ENCODE measurements around the gene OTX2.

The OTX2 gene

DNA sequence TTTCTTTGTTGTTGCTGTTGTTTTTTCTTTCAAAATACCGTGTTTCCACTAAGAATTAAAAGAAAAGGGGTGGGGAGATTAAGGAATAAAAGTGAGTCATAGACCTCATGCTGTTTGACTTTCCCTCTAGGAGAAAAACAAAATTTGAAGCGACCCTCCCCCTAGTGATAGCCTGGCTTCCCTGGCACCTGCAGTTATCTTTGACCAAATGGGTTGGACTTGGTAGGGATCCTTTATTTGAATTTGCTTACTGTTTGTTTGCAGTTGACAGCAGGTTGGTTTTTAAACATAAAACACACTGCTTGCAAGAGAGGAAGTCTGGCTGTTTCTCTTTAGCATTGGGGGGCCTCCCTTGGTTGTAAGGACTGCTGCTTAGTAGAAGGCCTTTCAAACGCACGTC, 14.0 kb downstream of the OTX2 start:
- DNase-seq (ENCODE audit: low read depth in 2 of 2): no peak

DNA sequence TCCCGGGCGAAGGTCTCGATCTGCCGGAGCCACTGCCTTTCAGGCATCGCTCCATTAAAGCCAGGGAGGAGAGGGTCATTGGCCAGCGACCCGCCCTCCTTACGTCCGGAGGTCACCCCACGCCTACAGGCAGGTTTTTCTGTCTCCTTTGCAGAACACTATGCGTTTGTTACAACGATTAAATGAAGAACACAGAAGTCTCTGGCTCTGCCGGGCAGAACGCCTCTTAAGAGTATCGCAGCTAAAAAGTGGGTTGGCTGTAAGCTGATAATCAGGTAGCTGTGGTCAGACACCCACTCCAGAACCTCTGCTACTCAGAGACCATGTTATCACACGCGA, 15.0 kb downstream of the OTX2 start:
- DNase-seq (ENCODE audit: low read depth in 2 of 2): no peak

DNA sequence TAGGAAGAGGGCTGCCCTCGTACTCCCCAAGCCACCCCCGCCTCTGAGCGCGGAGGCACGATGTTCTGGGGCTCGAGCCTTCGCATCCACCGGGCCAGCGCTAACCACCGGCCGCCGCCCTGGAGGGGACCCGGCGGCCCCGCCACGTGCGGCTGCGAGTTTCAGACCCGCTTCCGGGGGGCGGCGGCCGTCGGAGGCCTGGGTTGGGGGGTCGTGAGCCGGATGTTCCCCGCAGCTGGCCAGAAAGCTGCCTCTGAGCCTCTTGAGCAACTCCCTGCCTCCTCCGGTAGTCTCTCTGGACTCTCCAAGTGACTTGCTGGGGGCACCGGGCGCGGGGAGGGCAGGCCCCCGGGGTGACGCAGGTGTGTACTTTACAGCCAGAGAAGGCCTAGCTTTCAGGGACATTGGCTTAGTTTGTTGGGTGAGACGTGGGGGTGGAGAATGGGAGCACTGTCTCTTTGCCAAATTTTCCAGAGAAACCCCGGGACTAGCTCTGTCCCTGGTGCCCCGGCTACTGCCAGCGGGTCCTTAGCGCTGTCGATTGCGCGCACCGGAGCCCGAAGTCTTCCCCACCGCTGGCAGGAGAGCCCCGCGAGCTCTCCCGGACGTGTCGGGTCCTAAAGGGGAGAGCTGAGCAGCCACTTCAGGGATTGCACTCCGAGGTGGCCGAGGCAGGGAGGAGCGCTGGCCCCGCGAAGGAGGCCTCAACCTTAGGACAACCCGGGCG, 15.6 kb downstream of the OTX2 start:
- DNase-seq (ENCODE audit: low read depth in 2 of 2): no peak

DNA sequence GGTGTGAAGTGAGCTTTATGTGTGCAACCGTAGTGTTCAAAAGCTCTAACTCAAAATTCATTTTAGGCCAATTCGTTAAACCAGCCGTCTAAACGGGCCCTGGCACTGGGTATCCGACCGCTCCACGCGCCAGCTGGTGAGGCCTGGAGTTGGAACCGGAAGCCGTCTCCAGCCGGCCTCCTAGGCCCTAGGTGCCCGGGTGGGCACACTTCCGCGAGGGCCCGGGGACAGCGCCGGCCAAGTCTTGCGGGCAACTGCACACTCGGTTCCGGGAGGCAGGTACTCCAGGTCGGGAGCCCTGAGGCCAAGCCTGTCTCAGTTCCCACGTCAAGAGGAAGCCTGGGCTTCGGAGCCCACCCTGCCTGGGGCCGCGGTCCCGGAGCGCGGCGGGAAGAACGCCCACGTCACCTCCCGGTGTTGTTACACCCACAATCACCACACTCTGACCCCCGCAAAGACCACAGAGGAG, 16.2 kb downstream of the OTX2 start:
- DNase-seq (ENCODE audit: low read depth in 2 of 2): no peak

DNA sequence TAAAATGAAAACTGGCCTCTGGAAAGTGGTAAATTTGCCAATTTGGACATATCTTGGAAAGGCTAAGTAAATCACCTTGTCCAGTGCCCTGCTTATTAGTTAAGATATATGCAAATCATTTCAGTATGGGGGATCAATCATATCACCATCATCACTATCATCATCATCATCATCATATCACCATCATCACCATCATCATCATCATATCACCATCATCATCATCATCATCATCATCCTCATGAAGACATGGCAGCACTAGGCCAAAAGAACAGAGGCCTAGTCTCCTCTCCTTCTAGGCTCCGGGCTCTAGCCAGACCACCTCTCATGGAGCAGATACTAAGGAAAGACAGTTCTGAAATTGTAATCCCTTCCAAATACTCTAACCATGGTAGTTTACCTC, 20.3 kb downstream of the OTX2 start:
- no peak for DNase-seq (ENCODE audit: low read depth in 2 of 2)

DNA sequence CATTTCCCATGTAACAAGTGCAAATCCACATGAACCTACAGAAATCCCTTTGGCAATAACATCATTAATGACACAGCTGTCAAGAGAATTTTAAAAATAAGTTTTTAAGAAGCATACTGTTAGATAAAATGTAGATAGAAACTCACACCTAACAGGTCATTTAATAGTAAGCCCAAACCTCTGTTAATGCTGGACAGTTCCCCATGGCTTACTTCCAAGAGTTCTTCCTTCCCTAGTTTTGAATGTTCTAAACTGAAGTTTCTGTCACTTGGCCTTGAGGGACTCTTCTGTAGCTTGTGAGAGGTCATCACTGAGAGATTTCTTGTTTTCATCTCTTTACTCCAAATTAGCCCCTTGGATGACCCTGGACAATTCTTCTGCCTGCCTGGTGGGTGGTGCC, 22.7 kb downstream of the OTX2 start:
- no peak for DNase-seq (ENCODE audit: low read depth in 2 of 2)

DNA sequence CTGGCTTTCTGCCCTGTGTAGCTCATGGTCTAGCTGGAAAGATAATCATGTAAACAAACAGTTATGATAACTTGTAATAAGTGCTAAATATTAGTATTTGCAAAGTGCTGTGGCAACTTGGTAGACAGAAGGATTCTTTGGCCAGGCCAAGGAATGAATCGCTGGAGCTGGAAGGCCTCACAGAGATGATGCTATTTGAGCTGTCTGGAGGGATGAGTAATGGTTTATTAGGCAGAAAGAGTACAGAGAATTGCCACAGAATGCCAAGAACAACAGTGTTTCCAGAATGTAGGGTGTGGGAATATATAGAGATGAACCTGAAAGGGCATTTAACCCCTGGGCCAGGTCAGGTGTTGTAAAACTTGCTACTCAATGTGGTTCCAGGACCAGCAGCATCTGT, 27.6 kb downstream of the OTX2 start:
- DNase-seq (ENCODE audit: low read depth in 2 of 2): no peak

DNA sequence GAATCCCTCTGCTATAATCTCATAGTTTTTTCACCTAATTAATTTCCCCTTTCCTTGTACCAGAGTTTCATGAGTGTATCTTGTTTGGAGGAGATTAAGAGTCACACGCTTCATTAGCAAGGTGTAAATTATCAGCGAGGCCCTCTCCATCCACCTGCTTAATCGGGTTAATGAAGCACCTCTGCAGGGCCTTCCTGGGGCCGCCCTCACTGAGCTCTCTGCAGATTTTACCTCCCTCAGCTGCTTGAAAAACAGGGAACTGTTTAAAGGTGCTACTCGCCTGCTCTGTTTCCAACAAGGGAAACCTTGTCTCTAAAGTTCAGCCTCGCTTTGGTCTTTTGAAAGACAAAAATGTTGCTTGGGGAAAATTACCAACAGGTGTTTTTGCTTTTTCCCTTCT, 35.8 kb downstream of the OTX2 start:
- no peak for DNase-seq (ENCODE audit: low read depth in 2 of 2)

DNA sequence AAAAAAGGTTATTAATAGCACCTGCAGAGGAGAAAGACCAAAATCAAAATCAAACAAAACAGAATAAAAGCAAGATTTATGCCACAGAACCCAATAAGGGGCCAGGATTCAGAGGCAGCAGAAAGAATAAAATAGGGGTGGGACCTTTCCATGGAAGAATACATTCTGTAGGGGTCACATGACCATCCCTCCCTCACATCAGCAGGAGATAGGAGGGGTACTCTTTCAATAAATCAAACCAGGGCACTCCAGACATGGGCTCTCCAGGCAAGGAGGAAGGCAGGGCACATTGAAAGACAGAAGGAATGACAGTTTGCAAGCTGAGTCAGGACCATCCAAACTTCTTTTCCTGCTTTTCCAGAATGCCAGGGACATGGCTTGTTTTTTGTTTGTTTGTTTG, 39.8 kb downstream of the OTX2 start:
- DNase-seq (ENCODE audit: low read depth in 2 of 2): no peak

DNA sequence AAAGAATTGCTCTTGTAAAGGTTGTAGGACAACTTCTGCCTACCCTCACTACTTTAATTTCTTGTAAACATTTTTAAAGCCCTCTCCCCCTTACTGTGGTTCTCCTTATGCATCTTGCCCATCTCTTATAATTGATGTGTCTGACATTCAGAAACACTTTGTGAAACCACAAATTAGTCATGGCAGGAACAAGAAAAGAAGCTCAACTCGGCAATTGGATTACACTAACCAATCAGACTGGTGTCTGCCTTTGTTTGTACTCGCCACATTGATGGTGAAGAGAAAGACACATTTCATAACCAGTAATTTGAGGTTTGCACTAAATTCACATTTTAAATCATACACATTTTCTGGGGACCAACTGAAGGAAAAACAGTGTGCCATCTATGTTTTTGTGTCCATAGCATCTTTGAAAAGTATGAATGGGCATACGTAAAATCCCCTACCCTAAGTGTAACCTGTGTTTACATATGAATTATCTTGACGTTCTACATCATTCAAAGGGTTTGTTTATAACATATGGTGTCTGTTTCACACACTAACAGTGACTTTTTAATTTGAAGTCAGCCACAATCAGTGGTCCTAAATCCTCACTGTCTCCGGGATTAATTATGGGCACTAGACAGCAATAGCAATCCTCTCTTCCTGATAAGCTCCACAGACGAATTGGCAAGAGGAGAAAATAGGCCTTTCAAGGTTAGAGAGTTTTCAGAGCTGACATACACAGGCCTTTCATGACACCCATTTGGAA, 49.9 kb downstream of the OTX2 start:
- DNase-seq (ENCODE audit: low read depth in 2 of 2): no peak

DNA sequence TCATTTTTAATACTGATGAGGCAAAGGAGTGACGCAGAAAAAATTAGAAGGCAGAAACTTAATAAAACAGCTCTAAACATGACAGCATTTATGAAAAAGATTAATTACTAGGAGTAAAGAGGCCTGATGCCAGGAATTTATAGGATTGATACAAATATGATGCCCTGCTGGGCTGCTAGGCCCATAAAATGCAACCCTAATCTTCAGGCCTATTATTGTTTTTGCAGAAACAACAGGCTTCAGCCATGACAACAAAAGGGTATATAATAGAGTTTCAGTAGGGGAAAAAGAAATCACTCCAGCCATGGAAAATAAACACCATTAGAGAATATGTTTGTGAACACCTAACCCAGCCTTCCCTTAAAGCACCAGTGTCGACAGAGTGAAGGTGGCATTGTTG, 50.6 kb downstream of the OTX2 start:
- no peak for DNase-seq (ENCODE audit: low read depth in 2 of 2)

DNA sequence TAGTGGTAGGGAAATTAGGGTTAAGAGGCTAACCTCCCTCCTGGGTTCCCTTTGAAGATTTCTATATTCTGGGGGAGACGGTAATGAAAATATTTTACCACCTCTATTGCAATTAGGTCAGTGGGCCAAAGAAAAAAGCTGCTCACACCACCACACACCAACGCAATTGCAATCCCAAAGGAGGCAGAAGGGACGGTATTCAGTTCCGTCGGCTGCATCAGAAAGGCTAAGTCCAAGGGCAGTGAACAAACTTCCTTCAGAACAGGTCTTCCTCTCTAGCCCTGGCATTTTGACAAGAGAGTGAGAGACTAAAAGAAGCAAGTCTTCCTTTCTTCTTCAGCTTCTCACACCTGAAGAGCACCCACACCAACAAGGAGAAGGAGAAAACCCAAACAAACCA, 51.2 kb downstream of the OTX2 start:
- no peak for DNase-seq (ENCODE audit: low read depth in 2 of 2)

DNA sequence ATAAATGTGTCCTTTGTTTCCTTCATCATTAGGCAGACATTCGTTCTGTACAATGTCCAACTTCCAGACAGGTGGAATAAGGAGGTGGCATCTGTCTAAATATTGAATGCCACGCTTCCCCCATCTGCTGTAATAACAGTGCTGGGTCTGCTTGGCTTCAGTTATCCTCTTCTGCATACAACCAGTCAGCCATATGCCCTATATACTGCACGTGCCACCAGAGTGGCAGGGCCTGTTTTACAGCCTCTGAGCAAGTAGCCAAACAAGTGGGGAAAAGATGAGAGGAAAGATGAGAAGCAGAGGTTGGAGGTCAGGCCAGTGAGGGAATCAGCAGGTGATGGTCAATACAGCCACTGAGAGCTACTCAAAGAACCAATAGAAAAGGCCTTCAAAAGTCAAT, 55.4 kb downstream of the OTX2 start:
- DNase-seq (ENCODE audit: low read depth in 2 of 2): no peak

DNA sequence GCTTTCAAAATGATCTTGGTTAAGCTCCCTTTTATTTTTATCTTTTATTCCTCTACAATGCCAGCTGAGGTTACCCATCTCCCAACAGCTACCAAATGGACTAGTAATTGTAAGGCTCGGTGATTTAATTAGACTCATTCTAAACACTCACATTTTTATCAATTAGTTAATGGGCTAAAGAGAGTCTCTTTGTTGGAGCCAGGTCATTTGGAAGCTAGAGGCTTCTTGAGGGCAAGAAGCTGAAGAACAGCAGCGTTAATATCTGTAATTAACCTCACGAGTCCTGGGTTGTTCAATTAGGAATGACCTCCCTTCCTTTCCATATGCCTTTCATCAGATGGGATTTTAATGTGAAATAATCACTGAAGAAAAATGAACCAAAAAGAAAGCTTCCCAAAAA, 56.9 kb downstream of the OTX2 start:
- no peak for DNase-seq (ENCODE audit: low read depth in 2 of 2)

DNA sequence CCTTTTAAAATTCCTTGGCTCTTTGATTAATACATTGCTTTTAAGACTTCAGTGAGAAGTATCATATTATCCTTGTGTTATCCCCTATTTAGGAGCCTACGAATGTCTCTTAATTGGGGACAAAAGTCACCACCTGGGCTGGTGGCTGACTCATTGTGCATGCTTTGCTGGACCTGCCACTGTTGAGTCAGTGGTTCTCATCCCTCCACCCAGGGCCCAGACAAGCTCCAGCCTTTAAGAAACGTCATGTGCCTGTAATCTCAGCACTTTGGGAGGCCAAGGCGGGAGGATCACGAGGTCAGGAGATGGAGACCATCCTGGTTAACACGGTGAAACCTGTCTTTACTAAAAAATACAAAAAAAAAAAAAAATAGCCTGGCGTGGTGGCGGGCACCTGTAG, 57.9 kb downstream of the OTX2 start:
- DNase-seq (ENCODE audit: low read depth in 2 of 2): no peak

DNA sequence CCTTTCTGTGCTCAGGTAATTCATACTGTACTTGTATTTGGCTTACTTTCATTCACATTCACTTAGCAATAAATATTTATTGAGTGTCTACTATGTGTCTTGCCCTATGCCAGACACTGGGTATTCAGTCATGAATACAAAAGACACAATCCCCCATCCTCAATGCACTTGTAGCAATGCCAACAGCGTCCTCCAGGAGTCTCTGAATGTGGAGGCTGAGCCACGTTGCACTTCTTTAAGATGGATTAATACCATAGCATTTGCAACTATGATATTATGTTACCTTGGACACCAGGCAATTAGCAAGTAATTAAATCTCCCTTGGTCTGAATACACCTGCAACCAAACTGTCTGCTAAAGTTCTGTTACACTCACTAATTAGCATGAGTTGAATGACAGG, 58.8 kb downstream of the OTX2 start:
- no peak for DNase-seq (ENCODE audit: low read depth in 2 of 2)

All from stimulated activated CD4-positive, alpha-beta T cell treated with anti-CD3 and anti-CD28 coated beads, Interleukin-12 subunit alpha, Interleukin-12 subunit beta, amount 100 ng/mL, for 24 hours (primary cell).